Naive thymus-derived CD4-positive, alpha-beta T cell (primary cell): Measurements from ENCODE around the gene SYNE4. TPM values are rescaled to one million over a fixed set of nuclear protein-coding genes. Genes with fewer than 3 reads are reported as not detected.
A peak's percentile ranks its signal among the peaks of the same experiment; 100 is the strongest.

Source experiments
- ATAC-seq: fragments of 150-1000 bp; cut with Tn5 transposase; 2 replicates; pipeline ENCODE4 v1.10.0; 2021; ENCODE audit warnings: mild to moderate bottlenecking, moderate library complexity
- CTCF ChIA-PET: fragments of 350-600 bp; sonication (Branson Sonifier 250); formaldehyde crosslinking; loops from one replicate; lab custom pipeline; 2021; ENCODE audit warnings: antibody characterized with exemption; lab: Charles Lee
- POLR2A ChIA-PET: fragments of 350-600 bp; sonication (Branson Sonifier 250); formaldehyde crosslinking; loops from one replicate; lab custom pipeline; 2021; ENCODE audit warnings: antibody characterized with exemption, inconsistent platforms; lab: Charles Lee
- DNase-seq, 9 donors: peaks; one replicate each; pipeline versions ENCODE4 v3.0.0 to v3.0.0-alpha.2; 2020 to 2022; ENCODE audit warnings: mixed read lengths in 1 of 9
- H3K27ac ChIP-seq: one replicate; pipeline ENCODE4 v1.7.0; 2013; ENCODE audit warnings: mild to moderate bottlenecking, low read depth, low read length, moderate library complexity
- H3K27me3 ChIP-seq, 2 donors: one replicate each; pipeline ENCODE4 v1.7.0; 2013; ENCODE audit warnings: low read length in 2 of 2, mild to moderate bottlenecking in 2 of 2, moderate library complexity in 2 of 2; ENCODE audit not compliant: control insufficient read depth in 2 of 2, insufficient read depth in 2 of 2
- H3K36me3 ChIP-seq, 3 experiments: 1 replicate in 2 of 3; 2 replicates in 1 of 3; pipeline ENCODE4 v1.7.0; 2013; ENCODE audit warnings: low read length in 3 of 3, mild to moderate bottlenecking in 3 of 3, moderate library complexity in 1 of 3; ENCODE audit not compliant: insufficient read depth in 3 of 3, control insufficient read depth in 2 of 3
- H3K4me1 ChIP-seq, 2 donors: one replicate each; pipeline ENCODE4 v1.7.0; 2013; ENCODE audit warnings: low read length in 2 of 2, mild to moderate bottlenecking in 2 of 2, moderate library complexity in 1 of 2; ENCODE audit not compliant: control insufficient read depth in 2 of 2, insufficient read depth in 2 of 2
- H3K4me3 ChIP-seq: 2 replicates; pipeline ENCODE4 v1.7.0; 2013; ENCODE audit warnings: mild to moderate bottlenecking, low read length
- H3K9me3 ChIP-seq, 3 experiments: 1 replicate in 2 of 3; 2 replicates in 1 of 3; pipeline ENCODE4 v1.7.0; 2013; ENCODE audit warnings: low read length in 3 of 3; ENCODE audit not compliant: control insufficient read depth in 2 of 3
- H3K27ac Mint-ChIP-seq, 9 donors: one replicate each; pipeline ENCODE4 v1.8.0; 2020 to 2022; ENCODE audit warnings: mixed read lengths in 9 of 9, mild to moderate bottlenecking in 8 of 9, moderate library complexity in 5 of 9, inconsistent platforms in 2 of 9
- H3K27me3 Mint-ChIP-seq, 5 donors: one replicate each; pipeline ENCODE4 v1.8.0; 2021 to 2022; ENCODE audit warnings: mixed read lengths in 5 of 5, mild to moderate bottlenecking in 1 of 5
- H3K36me3 Mint-ChIP-seq, 5 donors: one replicate each; pipeline ENCODE4 v1.8.0; 2020 to 2022; ENCODE audit warnings: mixed read lengths in 5 of 5, mild to moderate bottlenecking in 3 of 5, inconsistent platforms in 1 of 5
- H3K4me1 Mint-ChIP-seq, 7 donors: one replicate each; pipeline ENCODE4 v1.8.0; 2020 to 2022; ENCODE audit warnings: mixed read lengths in 7 of 7, mild to moderate bottlenecking in 3 of 7, inconsistent platforms in 1 of 7
- H3K4me3 Mint-ChIP-seq, 10 donors: one replicate each; pipeline ENCODE4 v1.8.0; 2020 to 2022; ENCODE audit warnings: mild to moderate bottlenecking in 10 of 10, mixed read lengths in 10 of 10, moderate library complexity in 6 of 10, inconsistent platforms in 2 of 10
- H3K9me3 Mint-ChIP-seq, 11 donors: one replicate each; pipeline ENCODE4 v1.8.0; 2020 to 2022; ENCODE audit warnings: mixed read lengths in 11 of 11, mild to moderate bottlenecking in 4 of 11, inconsistent platforms in 1 of 11, moderate library complexity in 1 of 11
- intact Hi-C, 2 donors: fragments of 100-400 bp; cut with micrococcal nuclease; formaldehyde crosslinking; loops; one replicate each; pipeline ENCODE4 v1.15.1; 2023
- polyA plus RNA-seq, 2 donors: library from polyadenylated mRNA; unstranded; fragments of 300-500 nt; fragmentation: Illumina TruSeq; gene quantifications; one replicate each; pipeline ENCODE4 v1.2.3, GENCODE V29; 2021
- total RNA-seq, 6 experiments: library from RNA in 5 of 6; stranded (reverse) in 5 of 6; gene quantifications; 1 replicate in 5 of 6; 2 replicates in 1 of 6; pipeline ENCODE4 v1.2.3 and lab custom pipeline; 2021 to 2026

SYNE4 gene
- total and polyA plus RNA-seq, 7 experiments from 2014 or later: 0.14 to 5.4 (median 3.4) TPM; not detected in 1

GRCh38 chr19:36027696-36028095, 19.1 kb upstream of the SYNE4 start:
- peaks cover 4 to 42% (median 19%) of the 10 kb centered on the region in 5 donors for H3K36me3 Mint-ChIP-seq
- H3K27me3 ChIP-seq: no peaks in the 10 kb centered on the region
- H3K27ac ChIP-seq: no peak overlapping the region
- H3K4me1 ChIP-seq: peaks cover 0 to under 1% of the 10 kb centered on the region in 2 donors
- DNase-seq (no peak), ATAC-seq (no peak)
- intact Hi-C loops: no loop called here
- H3K9me3 ChIP-seq: no peaks in the 10 kb centered on the region
- ChIA-PET CTCF (no interaction called here), POLR2A (interaction anchor here (0.7 kb wide), 1 partner anchor 599 kb away, joined by 3 read pairs; no protein-coding TSS in a partner anchor)
- H3K4me3 Mint-ChIP-seq: no peak overlapping the region
- no peak overlapping the region for H3K27ac Mint-ChIP-seq
- H3K36me3 ChIP-seq: peaks cover 0 to 20% (median 0%) of the 10 kb centered on the region in 3 experiments
- H3K4me3 ChIP-seq: no peak overlapping the region
- peaks cover 0 to 10% (median 4%) of the 10 kb centered on the region in 7 donors for H3K4me1 Mint-ChIP-seq
- H3K9me3 Mint-ChIP-seq: no peaks in the 10 kb centered on the region
- peaks cover 0 to 4% (median 0%) of the 10 kb centered on the region in 5 donors for H3K27me3 Mint-ChIP-seq

GRCh38 chr19:36026091-36026876, 17.7 kb upstream of the SYNE4 start:
- Histone ChIP-seq H3K4me3 (no peak overlapping the region), H3K27ac (no peak overlapping the region), H3K27me3 (no peaks in the 10 kb centered on the region), H3K36me3 (peaks cover 0 to 26% (median 0%) of the 10 kb centered on the region in 3 experiments), H3K9me3 (no peaks in the 10 kb centered on the region), H3K4me1 (no peaks in the 10 kb centered on the region)
- H3K4me1 Mint-ChIP-seq: peaks cover 0 to 6% (median 0%) of the 10 kb centered on the region in 7 donors
- intact Hi-C loops: no loop called here
- peaks cover 4 to 38% (median 19%) of the 10 kb centered on the region in 5 donors for H3K36me3 Mint-ChIP-seq
- peaks cover 0 to 2% (median 0%) of the 10 kb centered on the region in 5 donors for H3K27me3 Mint-ChIP-seq
- DNase-seq (no peak), ATAC-seq (no peak)
- no peak overlapping the region for H3K4me3 Mint-ChIP-seq
- H3K9me3 Mint-ChIP-seq: no peaks in the 10 kb centered on the region
- no peak overlapping the region for H3K27ac Mint-ChIP-seq
- POLR2A ChIA-PET: interaction anchor here (0.6 kb wide), 1 partner anchor 12 kb away, joined by 3 read pairs; no protein-coding TSS in a partner anchor
- CTCF ChIA-PET: no interaction called here

- CTCF ChIA-PET: interaction anchor here (0.7 kb wide), 1 partner anchor 632 kb away, joined by 3 read pairs; no protein-coding TSS in a partner anchor
- intact Hi-C loops: no loop called here
- Mint-ChIP-seq H3K9me3 (no peaks in the 10 kb centered on the region), H3K27ac (no peak overlapping the region), H3K4me3 (no peak overlapping the region), H3K36me3 (peaks cover 4 to 35% (median 16%) of the 10 kb centered on the region in 5 donors), H3K27me3 (no peaks in the 10 kb centered on the region), H3K4me1 (peaks cover 0 to 4% (median 0%) of the 10 kb centered on the region in 7 donors)
- Histone ChIP-seq H3K4me1 (no peaks in the 10 kb centered on the region), H3K27ac (no peak overlapping the region), H3K9me3 (no peaks in the 10 kb centered on the region), H3K4me3 (no peak overlapping the region), H3K27me3 (no peaks in the 10 kb centered on the region), H3K36me3 (peaks cover 0 to 32% (median 6%) of the 10 kb centered on the region in 3 experiments)
- DNase-seq (no peak), ATAC-seq (no peak)
- POLR2A ChIA-PET: interaction anchor here (0.6 kb wide), 1 partner anchor 13 kb away, joined by 3 read pairs; no protein-coding TSS in a partner anchor
Measured at GRCh38 chr19:36025541-36025940, 16.9 kb upstream of the SYNE4 start.

GRCh38 chr19:36023432-36023831, 14.8 kb upstream of the SYNE4 start:
- Mint-ChIP-seq H3K27me3 (no peaks in the 10 kb centered on the region), H3K27ac (no peak overlapping the region)
- no peak for DNase-seq

GRCh38 chr19:36019061-36019670, 10.6 kb upstream of the SYNE4 start:
- no peaks in the 10 kb centered on the region for H3K9me3 Mint-ChIP-seq
- peak overlapping the region in 1 of 10 donors; percentile 29 for H3K4me3 Mint-ChIP-seq
- no peak overlapping the region for H3K27ac Mint-ChIP-seq
- no peaks in the 10 kb centered on the region for H3K9me3 ChIP-seq
- DNase-seq (no peak), ATAC-seq (no peak)
- peaks cover 6 to 7% of the 10 kb centered on the region in 2 donors for H3K4me1 ChIP-seq
- peaks cover 12 to 21% (median 17%) of the 10 kb centered on the region in 7 donors for H3K4me1 Mint-ChIP-seq
- no peaks in the 10 kb centered on the region for H3K27me3 ChIP-seq
- ChIA-PET CTCF (no interaction called here), POLR2A (no interaction called here)
- H3K27me3 Mint-ChIP-seq: no peaks in the 10 kb centered on the region
- H3K36me3 ChIP-seq: peaks cover 0 to 32% (median 6%) of the 10 kb centered on the region in 3 experiments
- H3K36me3 Mint-ChIP-seq: peaks cover 4 to 15% (median 8%) of the 10 kb centered on the region in 5 donors
- no peak overlapping the region for H3K4me3 ChIP-seq
- intact Hi-C loops: no loop called here
- no peak overlapping the region for H3K27ac ChIP-seq

More at GRCh38 chr19:36023432-36023831, 14.8 kb upstream of the SYNE4 start:
- peaks cover 0 to 2% (median 0%) of the 10 kb centered on the region in 7 donors for H3K4me1 Mint-ChIP-seq
- Histone ChIP-seq H3K4me1 (no peaks in the 10 kb centered on the region), H3K27ac (no peak overlapping the region), H3K27me3 (no peaks in the 10 kb centered on the region), H3K36me3 (peaks cover 0 to 32% (median 6%) of the 10 kb centered on the region in 3 experiments), H3K4me3 (no peak overlapping the region), H3K9me3 (no peaks in the 10 kb centered on the region)
- ChIA-PET CTCF (no interaction called here), POLR2A (interaction anchor here (1.0 kb wide), 1 partner anchor 10 kb away, joined by 4 read pairs; the partner anchor contains the start of gene ALKBH6)
- no peak overlapping the region for H3K4me3 Mint-ChIP-seq
- H3K9me3 Mint-ChIP-seq: no peaks in the 10 kb centered on the region
- intact Hi-C loops: no loop called here
- H3K36me3 Mint-ChIP-seq: peaks cover 4 to 27% (median 6%) of the 10 kb centered on the region in 5 donors
- ATAC-seq: no peak
